Smooth muscle cell (in vitro differentiated cells): Measurements from ENCODE around the gene COL5A1. TPM values are rescaled to one million over a fixed set of nuclear protein-coding genes. Genes with fewer than 3 reads are reported as not detected.
A peak's percentile ranks its signal among the peaks of the same experiment; 100 is the strongest.

Experiments
- DNase-seq: peaks from one replicate; lab custom pipeline; 2025; ENCODE audit not compliant: unreplicated experiment; lab: John Stamatoyannopoulos, UW
- H2AFZ ChIP-seq: fragments of 200-600 bp; sonication (generic); 2 replicates; pipeline ENCODE4 v1.6.0; 2016; ENCODE audit warnings: antibody characterized with exemption, low read depth, mild to moderate bottlenecking
- H3F3A ChIP-seq: fragments of 200-600 bp; sonication (generic); 2 replicates; pipeline ENCODE4 v1.6.0; 2017; ENCODE audit warnings: antibody characterized with exemption, low read depth
- H3K27ac ChIP-seq: fragments of 200-600 bp; sonication (generic); 2 replicates; pipeline ENCODE4 v1.5.1; 2016; ENCODE audit warnings: low read depth, mild to moderate bottlenecking
- H3K27me3 ChIP-seq: fragments of 200-600 bp; sonication (generic); 2 replicates; pipeline ENCODE4 v1.6.1; 2016; ENCODE audit warnings: low read depth, mild to moderate bottlenecking
- H3K36me3 ChIP-seq: fragments of 200-600 bp; sonication (generic); 2 replicates; pipeline ENCODE4 v1.5.1; 2016; ENCODE audit warnings: low read depth
- H3K4me1 ChIP-seq: fragments of 200-600 bp; sonication (generic); 2 replicates; pipeline ENCODE4 v1.5.1; 2016; ENCODE audit warnings: low read depth
- H3K4me2 ChIP-seq: fragments of 200-600 bp; sonication (generic); 2 replicates; pipeline ENCODE4 v1.6.0; 2016; ENCODE audit warnings: mild to moderate bottlenecking
- H3K4me3 ChIP-seq: fragments of 200-600 bp; sonication (generic); 2 replicates; pipeline ENCODE4 v1.5.1; 2016; ENCODE audit warnings: mild to moderate bottlenecking
- H3K79me2 ChIP-seq: fragments of 200-600 bp; sonication (generic); 2 replicates; pipeline ENCODE4 v1.6.0; 2016; ENCODE audit warnings: low read depth, mild to moderate bottlenecking
- H3K9ac ChIP-seq: fragments of 200-600 bp; sonication (generic); 2 replicates; pipeline ENCODE4 v1.6.0; 2016; ENCODE audit warnings: low read depth
- H3K9me3 ChIP-seq: fragments of 200-600 bp; sonication (generic); replicated peaks from 2 replicates; pipeline ENCODE4 v1.5.1; 2016; ENCODE audit warnings: low read depth
- H4K20me1 ChIP-seq: fragments of 200-600 bp; sonication (generic); 2 replicates; pipeline ENCODE4 v1.6.0; 2016; ENCODE audit warnings: low read depth
- WGBS: methylation state at CpG from one replicate; pipeline ENCODE4 v1.1.7; 2016; ENCODE audit warnings: low lambda C conversion rate; 5-methylcytosine and 5-hydroxymethylcytosine counted together
- polyA plus RNA-seq: library from polyadenylated mRNA; unstranded; fragments of >200 nt; fragmentation: Nextera tagmentation; extraction: Ambion mirVana; gene quantifications from 2 replicates; pipeline ENCODE4 v1.2.1, GENCODE V29; 2016
- total RNA-seq: library from RNA; depleted of rRNA; stranded (reverse); fragments of >200 nt; gene quantifications from 2 replicates; pipeline ENCODE4 v1.2.3, GENCODE V29; 2014
- TF ChIP-seq, protein P1 (sequence below): fragments of 200-600 bp; sonication (generic); IDR thresholded peaks from 2 replicates; pipeline ENCODE4 v1.5.1; 2017; ENCODE audit warnings: borderline replicate concordance, mild to moderate bottlenecking, antibody characterized with exemption; ENCODE audit not compliant: insufficient read depth, poor library complexity, severe bottlenecking

The COL5A1 gene
- total and polyA plus RNA-seq, 2 experiments from 2014 or later: 1,084 to 1,443 TPM

DNA sequence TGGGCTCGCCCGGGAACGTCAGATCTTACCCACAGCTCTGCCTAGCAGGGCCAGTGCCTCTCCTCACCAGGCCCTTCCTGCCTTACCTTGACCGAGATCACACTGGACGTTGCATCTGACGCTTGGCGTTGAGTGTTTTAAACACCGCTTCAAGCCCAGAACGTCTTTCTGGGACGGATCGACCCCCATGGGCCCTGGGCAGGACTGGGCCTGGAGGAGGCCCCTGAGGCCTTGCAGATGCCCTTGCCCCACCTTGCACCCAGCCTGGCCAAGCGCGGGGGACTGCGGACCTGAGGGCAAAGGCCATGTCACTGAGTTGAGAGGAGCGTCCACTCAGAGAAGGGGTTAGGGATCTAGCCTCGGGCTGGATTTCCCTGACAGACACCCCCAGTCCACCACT lies 174.7 kb downstream of the COL5A1 start:
- Histone ChIP-seq H3K4me2 (no peak overlapping the region), H3K27me3 (no peaks in the 10 kb centered on the region), H4K20me1 (peaks cover 100% of the 10 kb centered on the region), H3K9me3 (no peaks in the 10 kb centered on the region), H3K4me3 (no peak overlapping the region), H2AFZ (no peak overlapping the region), H3F3A (peaks cover 89% of the 10 kb centered on the region), H3K79me2 (peaks cover 43% of the 10 kb centered on the region), H3K36me3 (no peaks in the 10 kb centered on the region), H3K27ac (peak overlapping the region; percentile 98), H3K9ac (no peak overlapping the region), H3K4me1 (peaks cover 10% of the 10 kb centered on the region)
- DNase-seq: no peak
- WGBS: 90% methylated on average over 16 of the region's 16 CpGs
- TF ChIP-seq, protein P1, sequence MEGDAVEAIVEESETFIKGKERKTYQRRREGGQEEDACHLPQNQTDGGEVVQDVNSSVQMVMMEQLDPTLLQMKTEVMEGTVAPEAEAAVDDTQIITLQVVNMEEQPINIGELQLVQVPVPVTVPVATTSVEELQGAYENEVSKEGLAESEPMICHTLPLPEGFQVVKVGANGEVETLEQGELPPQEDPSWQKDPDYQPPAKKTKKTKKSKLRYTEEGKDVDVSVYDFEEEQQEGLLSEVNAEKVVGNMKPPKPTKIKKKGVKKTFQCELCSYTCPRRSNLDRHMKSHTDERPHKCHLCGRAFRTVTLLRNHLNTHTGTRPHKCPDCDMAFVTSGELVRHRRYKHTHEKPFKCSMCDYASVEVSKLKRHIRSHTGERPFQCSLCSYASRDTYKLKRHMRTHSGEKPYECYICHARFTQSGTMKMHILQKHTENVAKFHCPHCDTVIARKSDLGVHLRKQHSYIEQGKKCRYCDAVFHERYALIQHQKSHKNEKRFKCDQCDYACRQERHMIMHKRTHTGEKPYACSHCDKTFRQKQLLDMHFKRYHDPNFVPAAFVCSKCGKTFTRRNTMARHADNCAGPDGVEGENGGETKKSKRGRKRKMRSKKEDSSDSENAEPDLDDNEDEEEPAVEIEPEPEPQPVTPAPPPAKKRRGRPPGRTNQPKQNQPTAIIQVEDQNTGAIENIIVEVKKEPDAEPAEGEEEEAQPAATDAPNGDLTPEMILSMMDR: no peak

DNA sequence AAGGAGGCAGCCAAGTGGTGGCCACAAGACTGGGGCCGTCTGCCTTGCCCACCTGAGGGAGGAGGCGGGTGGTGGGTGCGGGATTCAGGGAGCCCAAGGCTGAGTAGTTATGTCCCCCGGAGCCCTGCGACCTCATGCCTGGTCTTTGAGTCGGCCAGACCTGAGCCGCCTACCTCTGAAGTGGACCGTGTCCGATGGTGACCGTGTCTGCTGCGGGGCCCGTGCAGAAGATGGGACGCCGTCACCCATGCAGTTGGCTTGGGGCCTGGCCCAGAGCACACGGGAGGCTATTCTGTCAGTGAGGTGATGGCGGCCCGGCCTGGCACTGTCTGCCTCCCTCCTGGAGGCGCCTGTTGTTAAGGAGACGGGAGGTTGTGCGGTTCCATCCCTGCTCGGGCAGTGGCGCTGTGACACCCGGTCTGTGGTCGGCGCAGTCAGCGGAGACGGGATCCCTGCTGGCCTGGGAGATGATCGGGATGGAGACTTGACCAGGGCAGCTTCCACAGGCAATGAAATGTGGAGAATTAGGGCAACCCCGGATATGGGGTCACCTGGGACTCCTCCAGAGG lies 176.5 kb downstream of the COL5A1 start:
- Histone ChIP-seq H3K9me3 (no peaks in the 10 kb centered on the region), H3K79me2 (peaks cover 38% of the 10 kb centered on the region), H3K4me3 (no peak overlapping the region), H3K4me2 (no peak overlapping the region), H2AFZ (no peak overlapping the region), H3K4me1 (no peaks in the 10 kb centered on the region), H3K36me3 (no peaks in the 10 kb centered on the region), H3K27ac (peak overlapping the region; percentile 70), H3F3A (peaks cover 92% of the 10 kb centered on the region), H3K9ac (no peak overlapping the region), H4K20me1 (peaks cover 100% of the 10 kb centered on the region), H3K27me3 (no peaks in the 10 kb centered on the region)
- DNase-seq: no peak
- 94% methylated on average over 29 of the region's 29 CpGs for WGBS
- TF ChIP-seq, protein P1: no peak

DNA sequence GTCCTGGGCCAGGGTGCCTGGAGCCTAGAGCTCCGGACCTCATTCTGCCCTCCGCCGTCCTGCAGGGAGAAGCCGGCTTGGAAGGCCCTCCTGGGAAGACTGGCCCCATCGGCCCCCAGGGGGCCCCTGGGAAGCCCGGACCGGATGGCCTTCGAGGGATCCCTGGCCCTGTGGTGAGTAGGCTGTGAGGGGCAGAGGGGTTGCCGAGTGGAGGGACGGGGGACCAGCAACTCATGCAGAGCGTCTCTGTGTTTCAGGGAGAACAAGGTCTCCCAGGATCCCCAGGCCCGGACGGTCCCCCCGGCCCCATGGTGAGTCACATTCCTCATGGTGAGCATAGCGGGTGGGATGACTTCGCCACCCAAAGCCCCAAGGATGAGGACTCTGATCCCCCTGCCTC lies 177.0 kb downstream of the COL5A1 start:
- Histone ChIP-seq H4K20me1 (peaks cover 100% of the 10 kb centered on the region), H3K27ac (peak overlapping the region; percentile 70), H3K27me3 (no peaks in the 10 kb centered on the region), H3K4me1 (no peaks in the 10 kb centered on the region), H3K36me3 (no peaks in the 10 kb centered on the region), H3K9me3 (no peaks in the 10 kb centered on the region), H3K4me3 (no peak overlapping the region), H3K4me2 (no peak overlapping the region), H2AFZ (no peak overlapping the region), H3K79me2 (peaks cover 38% of the 10 kb centered on the region), H3F3A (peaks cover 92% of the 10 kb centered on the region), H3K9ac (no peak overlapping the region)
- 89% methylated on average over 10 of the region's 16 CpGs for WGBS
- DNase-seq: no peak
- TF ChIP-seq, protein P1: no peak

DNA sequence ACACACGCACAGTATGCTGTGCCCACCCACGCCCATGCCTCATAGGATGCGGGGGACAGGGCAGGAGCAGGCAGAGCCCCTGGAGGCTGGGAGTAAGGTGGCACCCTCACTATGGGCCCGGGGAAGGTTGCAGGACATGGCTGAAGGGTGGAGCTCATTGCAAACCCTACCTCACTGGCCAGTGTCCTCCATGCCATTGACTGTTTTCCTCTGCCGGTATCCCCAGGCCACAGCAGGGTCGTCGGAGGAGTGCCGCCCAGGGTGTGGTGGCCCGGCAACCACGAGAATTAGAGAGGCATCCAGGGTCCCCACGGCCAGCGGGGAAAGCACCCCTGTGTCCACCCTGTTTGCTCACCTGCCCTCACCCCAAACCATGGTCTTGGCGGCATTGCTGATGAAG lies 179.3 kb downstream of the COL5A1 start:
- H3K9me3 ChIP-seq: no peaks in the 10 kb centered on the region
- no peak for DNase-seq
- H2AFZ ChIP-seq: no peak overlapping the region
- H3F3A ChIP-seq: peaks cover 88% of the 10 kb centered on the region
- H3K27ac ChIP-seq: peak overlapping the region; percentile 43
- no peak overlapping the region for H3K4me3 ChIP-seq
- H4K20me1 ChIP-seq: peaks cover 100% of the 10 kb centered on the region
- no peak overlapping the region for H3K9ac ChIP-seq
- no peaks in the 10 kb centered on the region for H3K27me3 ChIP-seq
- TF ChIP-seq, protein P1: no peak
- H3K4me1 ChIP-seq: no peaks in the 10 kb centered on the region
- H3K4me2 ChIP-seq: no peak overlapping the region
- H3K79me2 ChIP-seq: peaks cover 35% of the 10 kb centered on the region
- 96% methylated on average over 13 of the region's 13 CpGs for WGBS
- H3K36me3 ChIP-seq: peaks cover 4% of the 10 kb centered on the region
